HFF-Myc (cell line): ENCODE measurements around the gene SORBS1.

Experiments used
- DNase-seq: peaks from one replicate; pipeline ENCODE4 v3.0.0-alpha.2; 2011; ENCODE audit warnings: low read depth; ENCODE audit errors: extremely low read depth
- H3K4me3 ChIP-seq: replicated peaks from 2 replicates; pipeline ENCODE4 v1.5.1; 2011; ENCODE audit warnings: low read depth, mild to moderate bottlenecking, control low read depth, low read length
- CTCF ChIP-seq: IDR thresholded peaks from 2 replicates; pipeline ENCODE4 v1.5.1; 2012; ENCODE audit warnings: mild to moderate bottlenecking, low read depth, low read length, control low read depth; ENCODE audit errors: missing control alignments

SORBS1 gene

GRCh38 chr10:95504246-95504691 lies 56.9 kb downstream of the SORBS1 start:
- H3K4me3 ChIP-seq, result no peak overlapping the region
- no peak for TF ChIP-seq CTCF
- no peak for DNase-seq

- no peak for DNase-seq
- H3K4me3 ChIP-seq, result no peak overlapping the region
- no peak for TF ChIP-seq CTCF
Measured at GRCh38 chr10:95503526-95503925, 57.6 kb downstream of the SORBS1 start.

- no peak overlapping the region for H3K4me3 ChIP-seq
- no peak for TF ChIP-seq CTCF
- no peak for DNase-seq
Measured at GRCh38 chr10:95503001-95503400, 58.2 kb downstream of the SORBS1 start.

GRCh38 chr10:95502377-95502776 lies 58.8 kb downstream of the SORBS1 start:
- no peak for DNase-seq
- no peak for TF ChIP-seq CTCF
- H3K4me3 ChIP-seq, result no peak overlapping the region

GRCh38 chr10:95501203-95502094 lies 59.7 kb downstream of the SORBS1 start:
- DNase-seq, result no peak
- H3K4me3 ChIP-seq, result no peak overlapping the region
- no peak for TF ChIP-seq CTCF

GRCh38 chr10:95500649-95501048 lies 60.5 kb downstream of the SORBS1 start:
- H3K4me3 ChIP-seq, result no peak overlapping the region
- DNase-seq, result no peak
- TF ChIP-seq CTCF, result no peak
